Progenitor cell of endocrine pancreas (in vitro differentiated cells): ENCODE results near the gene SMIM12. TPM values are rescaled to one million over a fixed set of nuclear protein-coding genes. Genes with fewer than 3 reads are reported as not detected.

Source experiments
- DNase-seq: peaks from one replicate; pipeline ENCODE4 v3.0.0; 2021; ENCODE audit warnings: low spot score; ENCODE audit not compliant: unreplicated experiment
- H3K27ac Mint-ChIP-seq: 2 replicates; pipeline ENCODE4 v1.8.0; 2021; ENCODE audit warnings: mild to moderate bottlenecking, moderate library complexity, mixed read lengths
- H3K27me3 Mint-ChIP-seq: 2 replicates; pipeline ENCODE4 v1.8.0; 2021; ENCODE audit warnings: mixed read lengths
- H3K36me3 Mint-ChIP-seq: 2 replicates; pipeline ENCODE4 v1.8.0; 2022; ENCODE audit warnings: mixed read lengths; ENCODE audit not compliant: insufficient read depth
- H3K4me1 Mint-ChIP-seq: 2 replicates; pipeline ENCODE4 v1.8.0; 2021; ENCODE audit warnings: low read depth, mixed read lengths
- H3K4me3 Mint-ChIP-seq: 2 replicates; pipeline ENCODE4 v1.8.0; 2021; ENCODE audit warnings: low read depth, mild to moderate bottlenecking, moderate library complexity, mixed read lengths
- H3K9me3 Mint-ChIP-seq: 2 replicates; pipeline ENCODE4 v1.8.0; 2021; ENCODE audit warnings: low read depth, mixed read lengths
- CTCF ChIP-seq: fragments of 200-600 bp; sonication (generic); IDR thresholded peaks from one replicate; pipeline ENCODE4 v1.5.0; 2021; ENCODE audit warnings: antibody characterized with exemption, mild to moderate bottlenecking; ENCODE audit not compliant: unreplicated experiment
- total RNA-seq: library from RNA; stranded (reverse); gene quantifications from 2 replicates; pipeline ENCODE4 v1.2.1, GENCODE V29; 2021

SMIM12 gene
- total RNA-seq, 1 donor from 2014 or later: 39.5 TPM

- Mint-ChIP-seq H3K4me3 (peak overlapping the region; percentile 33), H3K9me3 (no peaks in the 10 kb centered on the region), H3K27ac (no peak overlapping the region), H3K36me3 (no peaks in the 10 kb centered on the region), H3K4me1 (peaks cover 2% of the 10 kb centered on the region), H3K27me3 (peaks cover 61% of the 10 kb centered on the region)
- no peak for TF ChIP-seq CTCF
- peak; percentile 50 for DNase-seq
Observed at GRCh38 chr1:34885405-34886247, 26.1 kb upstream of the SMIM12 start.

DNA sequence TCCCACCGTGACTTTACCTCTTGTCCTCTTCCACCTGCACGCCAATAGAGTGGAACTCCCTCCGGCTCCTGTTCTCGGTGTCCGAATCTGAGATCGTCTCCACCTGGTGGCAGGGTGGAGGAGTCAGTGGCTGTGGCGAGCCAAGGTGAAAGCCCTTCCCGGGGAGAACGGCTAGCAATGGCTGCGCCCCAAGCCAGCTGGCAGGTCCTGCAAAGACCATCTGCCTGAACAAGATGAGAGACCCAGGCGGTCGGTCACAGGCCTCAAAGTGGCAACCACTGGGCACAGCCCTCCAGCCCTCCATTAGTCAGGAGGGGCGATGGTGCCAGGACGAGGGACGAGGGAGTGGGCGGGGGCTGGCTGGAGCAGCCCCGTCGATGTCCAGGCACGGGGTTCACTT is 25.4 kb upstream of the SMIM12 start:
- Mint-ChIP-seq H3K27ac (no peak overlapping the region), H3K4me1 (peaks cover 2% of the 10 kb centered on the region), H3K4me3 (peak overlapping the region; percentile 60), H3K27me3 (peaks cover 62% of the 10 kb centered on the region), H3K36me3 (no peaks in the 10 kb centered on the region), H3K9me3 (no peaks in the 10 kb centered on the region)
- DNase-seq: no peak
- peak; percentile 37 for TF ChIP-seq CTCF

DNA sequence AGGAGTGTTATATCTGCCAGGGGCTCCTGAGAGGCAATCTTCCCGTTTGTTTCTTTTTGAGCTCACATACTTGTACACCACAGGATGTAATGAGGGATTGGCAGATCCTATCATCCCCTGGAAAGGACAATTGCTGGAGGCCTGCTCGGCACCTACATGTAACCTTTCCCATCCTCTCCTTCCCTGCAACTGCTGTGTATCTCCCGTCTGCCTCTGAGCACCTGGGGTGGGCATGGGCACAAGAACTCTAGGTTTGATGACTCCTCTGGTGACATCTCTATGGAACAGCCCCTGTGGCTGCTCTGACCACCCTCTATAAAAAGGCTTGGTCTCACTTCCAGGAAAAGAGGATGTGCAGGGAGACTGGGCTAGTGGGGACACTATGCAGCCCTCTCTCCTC is 25.0 kb upstream of the SMIM12 start:
- H3K9me3 Mint-ChIP-seq: no peaks in the 10 kb centered on the region
- no peaks in the 10 kb centered on the region for H3K36me3 Mint-ChIP-seq
- H3K4me3 Mint-ChIP-seq: no peak overlapping the region
- peaks cover 65% of the 10 kb centered on the region for H3K27me3 Mint-ChIP-seq
- no peak overlapping the region for H3K27ac Mint-ChIP-seq
- no peak for TF ChIP-seq CTCF
- DNase-seq: no peak
- H3K4me1 Mint-ChIP-seq: peaks cover 2% of the 10 kb centered on the region

- no peak for DNase-seq
- Mint-ChIP-seq H3K9me3 (no peaks in the 10 kb centered on the region), H3K4me1 (no peaks in the 10 kb centered on the region), H3K4me3 (no peak overlapping the region), H3K27ac (no peak overlapping the region), H3K27me3 (peaks cover 57% of the 10 kb centered on the region), H3K36me3 (no peaks in the 10 kb centered on the region)
- TF ChIP-seq CTCF: no peak
Observed at GRCh38 chr1:34879230-34879629, 19.7 kb upstream of the SMIM12 start.

GRCh38 chr1:34876406-34876805 is 16.9 kb upstream of the SMIM12 start:
- no peak for TF ChIP-seq CTCF
- peaks cover 58% of the 10 kb centered on the region for H3K27me3 Mint-ChIP-seq

More at GRCh38 chr1:34876406-34876805, 16.9 kb upstream of the SMIM12 start:
- Mint-ChIP-seq H3K36me3 (no peaks in the 10 kb centered on the region), H3K4me1 (no peaks in the 10 kb centered on the region), H3K4me3 (no peak overlapping the region), H3K9me3 (no peaks in the 10 kb centered on the region), H3K27ac (no peak overlapping the region)
- DNase-seq: no peak
